ENCODE measurements around the gene DDX41.

DDX41 gene

GRCh38 chr5:177483042-177483441 lies 33.7 kb downstream of the DDX41 start:
- FAIRE-seq: no peak

GRCh38 chr5:177482359-177482795 lies 34.4 kb downstream of the DDX41 start:
- no peak for FAIRE-seq

- FAIRE-seq: no peak
Observed at GRCh38 chr5:177479774-177480173, 37.0 kb downstream of the DDX41 start.

GRCh38 chr5:177478711-177479646 lies 37.8 kb downstream of the DDX41 start:
- no peak for FAIRE-seq

GRCh38 chr5:177477701-177478477 lies 38.9 kb downstream of the DDX41 start:
- no peak for FAIRE-seq

GRCh38 chr5:177476531-177477233 lies 40.1 kb downstream of the DDX41 start:
- no peak for FAIRE-seq

GRCh38 chr5:177475563-177476427 lies 41.0 kb downstream of the DDX41 start:
- FAIRE-seq: no peak

- no peak for FAIRE-seq
Observed at GRCh38 chr5:177474846-177475562, 41.8 kb downstream of the DDX41 start.

- no peak for FAIRE-seq
Observed at GRCh38 chr5:177474002-177474476, 42.7 kb downstream of the DDX41 start.

- no peak for FAIRE-seq
Observed at GRCh38 chr5:177473443-177474001, 43.2 kb downstream of the DDX41 start, which contains the start of gene DBN1. Gene DBN1, minus strand, starts transcription at chr5:177473634. Its CDS starts 113 bp downstream, at chr5:177473521.

GRCh38 chr5:177472460-177473442 lies 44.0 kb downstream of the DDX41 start:
- no peak for FAIRE-seq

GRCh38 chr5:177471610-177472356 lies 45.0 kb downstream of the DDX41 start:
- no peak for FAIRE-seq

- FAIRE-seq: no peak
Observed at GRCh38 chr5:177470759-177471536, 45.8 kb downstream of the DDX41 start.

GRCh38 chr5:177469750-177470525 lies 46.8 kb downstream of the DDX41 start:
- FAIRE-seq: no peak

GRCh38 chr5:177468685-177469628 lies 47.8 kb downstream of the DDX41 start:
- FAIRE-seq: no peak

GRCh38 chr5:177468329-177468684 lies 48.5 kb downstream of the DDX41 start:
- FAIRE-seq: no peak
